Testis (tissue), 2 donors: ENCODE data around the gene MLYCD.

ENCODE experiments used
- POLR2A ChIP-seq: fragments of 450-650 bp; IDR thresholded peaks from one replicate; pipeline ENCODE4 v1.6.1; 2017; ENCODE audit warnings: antibody characterized with exemption, mild to moderate bottlenecking, moderate library complexity
- TF ChIP-seq, protein P1 (sequence below), 3 experiments: fragments of 450-650 bp in 2 of 3; fragments of 200-600 bp in 1 of 3; sonication (generic) in 1 of 3; IDR thresholded peaks; one replicate each; pipeline ENCODE4 v1.5.1; 2016 to 2019; ENCODE audit warnings: antibody characterized with exemption in 3 of 3, mild to moderate bottlenecking in 2 of 3, moderate library complexity in 1 of 3

DNA sequence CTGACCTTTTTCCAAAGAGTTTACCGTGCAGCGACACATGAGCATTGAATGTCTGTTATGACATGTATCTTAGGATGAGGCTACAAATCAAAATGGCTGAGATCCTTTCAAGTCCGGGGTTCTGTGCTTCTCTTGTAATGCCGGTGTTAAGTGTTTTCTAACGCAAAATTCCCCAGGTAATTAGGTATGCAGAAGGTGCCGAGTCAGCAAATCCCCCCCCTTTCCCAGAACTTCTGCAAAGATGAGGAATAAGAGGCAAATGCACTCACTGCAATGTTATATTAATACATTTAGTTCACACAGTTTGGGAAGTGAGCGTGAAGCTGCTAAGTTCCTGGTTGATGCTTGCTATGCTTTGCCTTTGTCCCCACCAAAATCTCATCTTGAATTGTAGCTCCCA, 36.3 kb upstream of the MLYCD start:
- TF ChIP-seq, protein P1, sequence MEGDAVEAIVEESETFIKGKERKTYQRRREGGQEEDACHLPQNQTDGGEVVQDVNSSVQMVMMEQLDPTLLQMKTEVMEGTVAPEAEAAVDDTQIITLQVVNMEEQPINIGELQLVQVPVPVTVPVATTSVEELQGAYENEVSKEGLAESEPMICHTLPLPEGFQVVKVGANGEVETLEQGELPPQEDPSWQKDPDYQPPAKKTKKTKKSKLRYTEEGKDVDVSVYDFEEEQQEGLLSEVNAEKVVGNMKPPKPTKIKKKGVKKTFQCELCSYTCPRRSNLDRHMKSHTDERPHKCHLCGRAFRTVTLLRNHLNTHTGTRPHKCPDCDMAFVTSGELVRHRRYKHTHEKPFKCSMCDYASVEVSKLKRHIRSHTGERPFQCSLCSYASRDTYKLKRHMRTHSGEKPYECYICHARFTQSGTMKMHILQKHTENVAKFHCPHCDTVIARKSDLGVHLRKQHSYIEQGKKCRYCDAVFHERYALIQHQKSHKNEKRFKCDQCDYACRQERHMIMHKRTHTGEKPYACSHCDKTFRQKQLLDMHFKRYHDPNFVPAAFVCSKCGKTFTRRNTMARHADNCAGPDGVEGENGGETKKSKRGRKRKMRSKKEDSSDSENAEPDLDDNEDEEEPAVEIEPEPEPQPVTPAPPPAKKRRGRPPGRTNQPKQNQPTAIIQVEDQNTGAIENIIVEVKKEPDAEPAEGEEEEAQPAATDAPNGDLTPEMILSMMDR (IDR thresholded peaks at IDR 0.05): no peak
- no peak for TF ChIP-seq POLR2A
